HG03139 (cell line): Measurements from ENCODE around the gene SORBS1.

ENCODE experiments used
- ATAC-seq: cut with Tn5 transposase; IDR thresholded peaks from one replicate; pipeline ENCODE4 v1.9.1; 2021; ENCODE audit not compliant: unreplicated experiment

SORBS1 gene

GRCh38 chr10:95517536-95518454, 43.4 kb downstream of the SORBS1 start:
- no peak for ATAC-seq

- no peak for ATAC-seq
These were observed 44.3 kb downstream of the SORBS1 start for GRCh38 chr10:95516774-95517373.

- no peak for ATAC-seq
These were observed 47.2 kb downstream of the SORBS1 start for GRCh38 chr10:95513941-95514392.

GRCh38 chr10:95513008-95513589, 48.1 kb downstream of the SORBS1 start:
- ATAC-seq: no peak

GRCh38 chr10:95511314-95511713, 49.9 kb downstream of the SORBS1 start:
- no peak for ATAC-seq

- ATAC-seq: no peak
These were observed 51.9 kb downstream of the SORBS1 start for GRCh38 chr10:95509251-95509650.

- no peak for ATAC-seq
These were observed 52.4 kb downstream of the SORBS1 start for GRCh38 chr10:95508730-95509129.

- no peak for ATAC-seq
These were observed 55.0 kb downstream of the SORBS1 start for GRCh38 chr10:95506056-95506737.

GRCh38 chr10:95505641-95506040, 55.5 kb downstream of the SORBS1 start:
- ATAC-seq: no peak

- ATAC-seq: no peak
These were observed 56.0 kb downstream of the SORBS1 start for GRCh38 chr10:95505084-95505610.

- ATAC-seq: no peak
These were observed 56.9 kb downstream of the SORBS1 start for GRCh38 chr10:95504246-95504691.

- ATAC-seq: no peak
These were observed 57.6 kb downstream of the SORBS1 start for GRCh38 chr10:95503526-95503925.

GRCh38 chr10:95503001-95503400, 58.2 kb downstream of the SORBS1 start:
- no peak for ATAC-seq

- no peak for ATAC-seq
These were observed 58.8 kb downstream of the SORBS1 start for GRCh38 chr10:95502377-95502776.

- ATAC-seq: no peak
These were observed 59.7 kb downstream of the SORBS1 start for GRCh38 chr10:95501203-95502094.

- no peak for ATAC-seq
These were observed 60.5 kb downstream of the SORBS1 start for GRCh38 chr10:95500649-95501048.

- no peak for ATAC-seq
These were observed 61.1 kb downstream of the SORBS1 start for GRCh38 chr10:95500097-95500496.

- ATAC-seq: no peak
These were observed 61.6 kb downstream of the SORBS1 start for GRCh38 chr10:95499482-95499989.

- no peak for ATAC-seq
These were observed 64.2 kb downstream of the SORBS1 start for GRCh38 chr10:95496951-95497350.
